HG03159 (cell line): ENCODE measurements around the gene ZMIZ1.
A peak's percentile ranks its signal among the peaks of the same experiment; 100 is the strongest.

Experiments
- ATAC-seq: cut with Tn5 transposase; IDR thresholded peaks from one replicate; pipeline ENCODE4 v1.9.1; 2021; ENCODE audit warnings: mild to moderate bottlenecking, moderate library complexity; ENCODE audit not compliant: unreplicated experiment

Gene ZMIZ1

GRCh38 chr10:79097021-79097872, 28.5 kb downstream of the ZMIZ1 start:
- no peak for ATAC-seq

GRCh38 chr10:79098061-79098460, 29.3 kb downstream of the ZMIZ1 start:
- no peak for ATAC-seq

GRCh38 chr10:79098596-79099015, 29.8 kb downstream of the ZMIZ1 start:
- ATAC-seq: peak; percentile 90

- ATAC-seq: no peak
These were observed 31.2 kb downstream of the ZMIZ1 start for GRCh38 chr10:79099898-79100448.

GRCh38 chr10:79100771-79101170, 32.0 kb downstream of the ZMIZ1 start:
- no peak for ATAC-seq

- no peak for ATAC-seq
These were observed 33.1 kb downstream of the ZMIZ1 start for GRCh38 chr10:79101560-79102497.

- ATAC-seq: no peak
These were observed 33.7 kb downstream of the ZMIZ1 start for GRCh38 chr10:79102498-79102874.

GRCh38 chr10:79103129-79103528, 34.4 kb downstream of the ZMIZ1 start:
- no peak for ATAC-seq

- no peak for ATAC-seq
These were observed 34.8 kb downstream of the ZMIZ1 start for GRCh38 chr10:79103585-79103984.

GRCh38 chr10:79105150-79105739, 36.5 kb downstream of the ZMIZ1 start:
- ATAC-seq: no peak

- no peak for ATAC-seq
These were observed 37.1 kb downstream of the ZMIZ1 start for GRCh38 chr10:79105818-79106217.

GRCh38 chr10:79106256-79107050, 37.7 kb downstream of the ZMIZ1 start:
- ATAC-seq: no peak

GRCh38 chr10:79107736-79108264, 39.0 kb downstream of the ZMIZ1 start:
- ATAC-seq: no peak

- no peak for ATAC-seq
These were observed 40.0 kb downstream of the ZMIZ1 start for GRCh38 chr10:79108728-79109127.

- no peak for ATAC-seq
These were observed 42.7 kb downstream of the ZMIZ1 start for GRCh38 chr10:79111427-79111826.

GRCh38 chr10:79111846-79112614, 43.3 kb downstream of the ZMIZ1 start:
- ATAC-seq: no peak

GRCh38 chr10:79112881-79113431, 44.2 kb downstream of the ZMIZ1 start:
- ATAC-seq: no peak

GRCh38 chr10:79113827-79114226, 45.1 kb downstream of the ZMIZ1 start:
- ATAC-seq: no peak

GRCh38 chr10:79115302-79115701, 46.5 kb downstream of the ZMIZ1 start:
- ATAC-seq: no peak
